Hematopoietic multipotent progenitor cell treated with erythropoietin and hydrocortisone succinate and interleukin-3 and kit ligand, for 8 days (in vitro differentiated cells): Measurements from ENCODE around the gene GAB1.

Experiments
- DNase-seq: peaks from one replicate; pipeline ENCODE4 v3.0.0-alpha.2; 2015

GAB1 gene

GRCh38 chr4:143359644-143360193 lies 23.0 kb downstream of the GAB1 start:
- DNase-seq: no peak

- no peak for DNase-seq
Observed at GRCh38 chr4:143360838-143361625, 24.4 kb downstream of the GAB1 start.

GRCh38 chr4:143362349-143363046 lies 25.8 kb downstream of the GAB1 start:
- DNase-seq: no peak

- DNase-seq: no peak
Observed at GRCh38 chr4:143363332-143363731, 26.7 kb downstream of the GAB1 start.

GRCh38 chr4:143364063-143364462 lies 27.4 kb downstream of the GAB1 start:
- DNase-seq: no peak

GRCh38 chr4:143367863-143368262 lies 31.2 kb downstream of the GAB1 start:
- no peak for DNase-seq

GRCh38 chr4:143369552-143369951 lies 32.9 kb downstream of the GAB1 start:
- DNase-seq: no peak

- no peak for DNase-seq
Observed at GRCh38 chr4:143372093-143372915, 35.6 kb downstream of the GAB1 start.

GRCh38 chr4:143374255-143374654 lies 37.6 kb downstream of the GAB1 start:
- DNase-seq: no peak

GRCh38 chr4:143374771-143375170 lies 38.1 kb downstream of the GAB1 start:
- DNase-seq: no peak

GRCh38 chr4:143375326-143376073 lies 38.8 kb downstream of the GAB1 start:
- peak; percentile 71 for DNase-seq

GRCh38 chr4:143377611-143378099 lies 41.0 kb downstream of the GAB1 start:
- peak; percentile 50 for DNase-seq

GRCh38 chr4:143380629-143381028 lies 44.0 kb downstream of the GAB1 start:
- no peak for DNase-seq

- DNase-seq: peak; percentile 25
Observed at GRCh38 chr4:143381189-143382118, 44.8 kb downstream of the GAB1 start.

GRCh38 chr4:143382596-143382995 lies 45.9 kb downstream of the GAB1 start:
- no peak for DNase-seq

- DNase-seq: no peak
Observed at GRCh38 chr4:143383005-143383574, 46.4 kb downstream of the GAB1 start.

- DNase-seq: no peak
Observed at GRCh38 chr4:143384381-143384994, 47.8 kb downstream of the GAB1 start.

GRCh38 chr4:143386812-143387211 lies 50.1 kb downstream of the GAB1 start:
- peak; percentile 41 for DNase-seq

GRCh38 chr4:143389579-143390195 lies 53.0 kb downstream of the GAB1 start:
- DNase-seq: no peak

GRCh38 chr4:143390764-143391163 lies 54.1 kb downstream of the GAB1 start:
- DNase-seq: no peak
